Measurements from ENCODE around the gene MAS1.

DNA sequence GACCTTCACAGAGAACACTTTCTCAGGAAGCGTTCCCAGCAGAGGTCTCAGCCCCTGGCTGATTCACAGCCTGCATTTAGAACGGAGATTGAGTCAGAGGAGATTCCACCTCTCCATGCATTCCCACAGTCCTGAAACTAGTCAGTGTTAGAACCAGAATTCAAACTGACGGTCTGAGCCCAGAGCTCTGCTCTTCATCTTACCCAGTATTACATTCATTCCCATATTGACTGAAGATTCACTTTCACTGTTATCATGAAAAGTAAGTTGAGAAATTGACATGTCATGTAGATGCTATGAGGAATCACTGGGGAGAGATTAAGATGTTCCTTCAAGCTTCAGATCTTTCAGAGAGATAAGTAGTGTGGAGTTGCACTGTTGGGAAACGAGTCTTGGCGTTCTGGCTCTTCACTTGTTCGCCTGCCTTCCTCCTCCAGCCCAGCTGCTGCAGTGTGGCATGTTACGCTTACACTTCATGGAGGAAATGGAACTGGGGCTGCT is 28.3 kb downstream of the MAS1 start:
- no peak for TF ChIP-seq POLR2A (IDR thresholded peaks at IDR 0.05; ENCODE audit: low read depth, low read length)
- TF ChIP-seq, protein P1, sequence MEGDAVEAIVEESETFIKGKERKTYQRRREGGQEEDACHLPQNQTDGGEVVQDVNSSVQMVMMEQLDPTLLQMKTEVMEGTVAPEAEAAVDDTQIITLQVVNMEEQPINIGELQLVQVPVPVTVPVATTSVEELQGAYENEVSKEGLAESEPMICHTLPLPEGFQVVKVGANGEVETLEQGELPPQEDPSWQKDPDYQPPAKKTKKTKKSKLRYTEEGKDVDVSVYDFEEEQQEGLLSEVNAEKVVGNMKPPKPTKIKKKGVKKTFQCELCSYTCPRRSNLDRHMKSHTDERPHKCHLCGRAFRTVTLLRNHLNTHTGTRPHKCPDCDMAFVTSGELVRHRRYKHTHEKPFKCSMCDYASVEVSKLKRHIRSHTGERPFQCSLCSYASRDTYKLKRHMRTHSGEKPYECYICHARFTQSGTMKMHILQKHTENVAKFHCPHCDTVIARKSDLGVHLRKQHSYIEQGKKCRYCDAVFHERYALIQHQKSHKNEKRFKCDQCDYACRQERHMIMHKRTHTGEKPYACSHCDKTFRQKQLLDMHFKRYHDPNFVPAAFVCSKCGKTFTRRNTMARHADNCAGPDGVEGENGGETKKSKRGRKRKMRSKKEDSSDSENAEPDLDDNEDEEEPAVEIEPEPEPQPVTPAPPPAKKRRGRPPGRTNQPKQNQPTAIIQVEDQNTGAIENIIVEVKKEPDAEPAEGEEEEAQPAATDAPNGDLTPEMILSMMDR (IDR thresholded peaks at IDR 0.05; ENCODE audit: extremely low read depth in 1 of 2, insufficient read depth in 1 of 2, low read depth in 1 of 2, low read length in 2 of 2) = no peak
- no peak for TF ChIP-seq POLR2AphosphoS5 (IDR thresholded peaks at IDR 0.05; ENCODE audit: insufficient read depth, low read depth, low read length)
- TF ChIP-seq EZH2 (IDR thresholded peaks at IDR 0.05; ENCODE audit: borderline replicate concordance, low read depth, low read length, severe bottlenecking) = no peak
- no peak for TF ChIP-seq FOS (IDR thresholded peaks at IDR 0.05; ENCODE audit: borderline replicate concordance, insufficient read depth, low read length)
